22Rv1 (cell line): ENCODE data around the gene DSG1.
"Not testable (repeated sequence)": the region's sequence is repeated elsewhere in the genome, so short reads cannot be mapped to it uniquely, and the experiment has no call there.

ENCODE experiments used
- ZFX ChIP-seq: fragments of 450-650 bp; IDR thresholded peaks from 2 replicates; pipeline ENCODE4 v1.6.1; 2017; ENCODE audit warnings: antibody characterized with exemption, borderline replicate concordance
- TF ChIP-seq, protein P1 (sequence below): fragments of 450-650 bp; IDR thresholded peaks from 2 replicates; pipeline ENCODE4 v1.5.1; 2017; ENCODE audit warnings: mild to moderate bottlenecking

DNA sequence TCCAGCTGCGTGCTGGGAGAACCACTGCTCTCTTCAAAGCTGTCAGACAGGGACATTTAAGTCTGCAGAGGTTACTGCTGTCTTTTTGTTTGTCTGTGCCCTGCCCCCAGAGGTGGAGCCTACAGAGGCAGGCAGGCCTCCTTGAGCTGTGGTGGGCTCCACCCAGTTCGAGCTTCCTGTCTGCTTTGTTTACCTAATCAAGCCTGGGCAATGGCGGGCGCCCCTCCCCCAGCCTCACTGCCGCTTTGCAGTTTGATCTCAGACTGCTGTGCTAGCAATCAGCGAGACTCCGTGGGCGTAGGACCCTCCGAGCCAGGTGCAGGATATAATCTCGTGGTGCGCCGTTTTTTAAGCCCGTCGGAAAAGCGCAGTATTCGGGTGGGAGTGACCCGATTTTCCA, 35.4 kb downstream of the DSG1 start:
- TF ChIP-seq, protein P1, sequence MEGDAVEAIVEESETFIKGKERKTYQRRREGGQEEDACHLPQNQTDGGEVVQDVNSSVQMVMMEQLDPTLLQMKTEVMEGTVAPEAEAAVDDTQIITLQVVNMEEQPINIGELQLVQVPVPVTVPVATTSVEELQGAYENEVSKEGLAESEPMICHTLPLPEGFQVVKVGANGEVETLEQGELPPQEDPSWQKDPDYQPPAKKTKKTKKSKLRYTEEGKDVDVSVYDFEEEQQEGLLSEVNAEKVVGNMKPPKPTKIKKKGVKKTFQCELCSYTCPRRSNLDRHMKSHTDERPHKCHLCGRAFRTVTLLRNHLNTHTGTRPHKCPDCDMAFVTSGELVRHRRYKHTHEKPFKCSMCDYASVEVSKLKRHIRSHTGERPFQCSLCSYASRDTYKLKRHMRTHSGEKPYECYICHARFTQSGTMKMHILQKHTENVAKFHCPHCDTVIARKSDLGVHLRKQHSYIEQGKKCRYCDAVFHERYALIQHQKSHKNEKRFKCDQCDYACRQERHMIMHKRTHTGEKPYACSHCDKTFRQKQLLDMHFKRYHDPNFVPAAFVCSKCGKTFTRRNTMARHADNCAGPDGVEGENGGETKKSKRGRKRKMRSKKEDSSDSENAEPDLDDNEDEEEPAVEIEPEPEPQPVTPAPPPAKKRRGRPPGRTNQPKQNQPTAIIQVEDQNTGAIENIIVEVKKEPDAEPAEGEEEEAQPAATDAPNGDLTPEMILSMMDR = not testable (repeated sequence)
- not testable (repeated sequence) for TF ChIP-seq ZFX
